B cell (primary cell): ENCODE measurements around the gene ARID1A. TPM values are rescaled to one million over a fixed set of nuclear protein-coding genes. Genes with fewer than 3 reads are reported as not detected.
A peak's percentile ranks its signal among the peaks of the same experiment; 100 is the strongest.

ENCODE experiments used
- ATAC-seq: fragments of 200-7000 bp; cut with Tn5 transposase; one replicate; pipeline ENCODE4 v1.10.0; 2021; ENCODE audit warnings: low read depth, mild to moderate bottlenecking, moderate number of reproducible peaks, moderate library complexity
- CTCF ChIA-PET: fragments of 350-600 bp; sonication (Branson Sonifier 250); formaldehyde crosslinking; loops from one replicate; lab custom pipeline; 2021; ENCODE audit warnings: antibody characterized with exemption, inconsistent platforms; lab: Charles Lee
- POLR2A ChIA-PET: fragments of 350-600 bp; sonication (Branson Sonifier 250); formaldehyde crosslinking; loops from one replicate; lab custom pipeline; 2021; ENCODE audit warnings: antibody characterized with exemption; lab: Charles Lee
- DNase-seq: peaks from one replicate; pipeline ENCODE4 v3.0.0; 2013
- H2AFZ ChIP-seq: 2 replicates; pipeline ENCODE4 v1.6.1; 2012; ENCODE audit warnings: mild to moderate bottlenecking, low read depth, low read length; ENCODE audit not compliant: insufficient read depth, poor library complexity, severe bottlenecking
- H3K27ac ChIP-seq, 2 donors: 1 replicate in 1 of 2; 2 replicates in 1 of 2; pipeline ENCODE4 v1.5.1; 2012 to 2013; ENCODE audit warnings: low read length in 2 of 2, mild to moderate bottlenecking in 2 of 2, moderate library complexity in 1 of 2
- H3K27me3 ChIP-seq, 4 experiments: fragments of 200-600 bp in 1 of 4; sonication (generic) in 1 of 4; replicated peaks in 1 of 4; 1 replicate in 2 of 4; 2 replicates in 2 of 4; pipeline versions ENCODE4 v1.6.1 to v1.7.0; 2013 to 2016; ENCODE audit warnings: low read length in 3 of 4, mild to moderate bottlenecking in 2 of 4, mixed read lengths in 1 of 4, moderate library complexity in 1 of 4; ENCODE audit not compliant: insufficient read depth in 4 of 4, control insufficient read depth in 3 of 4; ENCODE audit errors: control extremely low read depth in 1 of 4
- H3K36me3 ChIP-seq, 2 experiments: replicated peaks in 1 of 2; 1 replicate in 1 of 2; 2 replicates in 1 of 2; pipeline versions ENCODE4 v1.6.1 to v1.7.1; 2013; ENCODE audit warnings: low read length in 1 of 2; ENCODE audit not compliant: insufficient read depth in 2 of 2, control insufficient read depth in 1 of 2; ENCODE audit errors: control extremely low read depth in 1 of 2, extremely low read depth in 1 of 2
- H3K4me1 ChIP-seq, 2 donors: fragments of 200-600 bp in 1 of 2; sonication (generic) in 1 of 2; 1 replicate in 1 of 2; 2 replicates in 1 of 2; pipeline versions ENCODE4 v1.5.1 to v1.6.1; 2013 to 2017; ENCODE audit warnings: low read length in 2 of 2; ENCODE audit not compliant: control insufficient read depth in 2 of 2, insufficient read depth in 2 of 2
- H3K4me2 ChIP-seq: replicated peaks from 2 replicates; pipeline ENCODE3; 2012; ENCODE audit warnings: mild to moderate bottlenecking, low read depth, low read length; ENCODE audit not compliant: poor library complexity, severe bottlenecking
- H3K4me3 ChIP-seq, 5 experiments: fragments of 200-600 bp in 1 of 5; sonication (generic) in 1 of 5; 1 replicate in 3 of 5; 2 replicates in 2 of 5; pipeline versions ENCODE4 v1.5.1 to v1.7.0; 2011 to 2016; ENCODE audit warnings: low read length in 4 of 5, mild to moderate bottlenecking in 4 of 5, low read depth in 2 of 5, control low read depth in 1 of 5, moderate library complexity in 1 of 5; ENCODE audit not compliant: insufficient read depth in 1 of 5; ENCODE audit errors: control extremely low read depth in 1 of 5, extremely low read depth in 1 of 5
- H3K79me2 ChIP-seq: fragments of 200-600 bp; sonication (generic); one replicate; pipeline ENCODE4 v1.6.0; 2016; ENCODE audit warnings: low read length; ENCODE audit not compliant: control insufficient read depth, insufficient read depth
- H3K9ac ChIP-seq: fragments of 200-600 bp; sonication (generic); 2 replicates; pipeline ENCODE4 v1.6.1; 2017; ENCODE audit warnings: mild to moderate bottlenecking, low read length, moderate library complexity
- H3K9me3 ChIP-seq, 3 donors: one replicate each; pipeline versions ENCODE4 v1.6.1 to v1.7.1; 2013; ENCODE audit warnings: low read length in 2 of 3; ENCODE audit not compliant: control insufficient read depth in 2 of 3, insufficient read depth in 1 of 3; ENCODE audit errors: control extremely low read depth in 1 of 3
- H4K20me1 ChIP-seq: 2 replicates; pipeline ENCODE4 v1.6.0; 2012; ENCODE audit warnings: mild to moderate bottlenecking, low read length; ENCODE audit not compliant: insufficient read depth, control insufficient read depth, poor library complexity, severe bottlenecking
- H3K27ac Mint-ChIP-seq: one replicate; pipeline ENCODE4 v1.8.0; 2021; ENCODE audit warnings: mixed read lengths
- H3K27me3 Mint-ChIP-seq: one replicate; pipeline ENCODE4 v1.8.0; 2021; ENCODE audit warnings: mixed read lengths
- H3K4me1 Mint-ChIP-seq: one replicate; pipeline ENCODE4 v1.8.0; 2021; ENCODE audit warnings: mixed read lengths
- H3K4me3 Mint-ChIP-seq: one replicate; pipeline ENCODE4 v1.8.0; 2021; ENCODE audit warnings: mixed read lengths
- H3K9me3 Mint-ChIP-seq: one replicate; pipeline ENCODE4 v1.8.0; 2022; ENCODE audit warnings: mixed read lengths; ENCODE audit not compliant: insufficient read depth
- EZH2 ChIP-seq: IDR thresholded peaks from 2 replicates; pipeline ENCODE4 v1.6.1; 2012; ENCODE audit warnings: borderline replicate concordance, low read depth, mild to moderate bottlenecking, moderate library complexity, low read length; ENCODE audit not compliant: insufficient read depth, poor library complexity, severe bottlenecking
- WGBS: methylation state at CpG from one replicate; pipeline ENCODE4 v1.1.5; 2013; ENCODE audit warnings: missing lambda C conversion rate; ENCODE audit not compliant: insufficient coverage; 5-methylcytosine and 5-hydroxymethylcytosine counted together
- intact Hi-C: fragments of 100-400 bp; cut with micrococcal nuclease; formaldehyde crosslinking; loops from one replicate; pipeline ENCODE4 v1.10.0; 2022
- polyA plus RNA-seq: library from polyadenylated mRNA; depleted of rRNA; stranded (reverse); fragments of >200 nt; gene quantifications from 2 replicates; pipeline ENCODE4 v1.2.3, GENCODE V29; 2012
- total RNA-seq, 2 donors: library from RNA; stranded (reverse); fragments of 120-200 nt in 1 of 2; gene quantifications; 1 replicate in 1 of 2; 2 replicates in 1 of 2; pipeline versions ENCODE4 v1.2.3 to v1.2.4, GENCODE V29; 2013 to 2022
- TF ChIP-seq, protein P1 (sequence below): fragments of 200-600 bp; IDR thresholded peaks from one replicate; pipeline ENCODE4 v1.8.0; 2022; ENCODE audit warnings: antibody characterized with exemption, mild to moderate bottlenecking

ARID1A gene
- total and polyA plus RNA-seq, 2 donors (not counting 1 experiment from before 2014, with no cell fraction given) = 80.7 to 150 TPM

DNA sequence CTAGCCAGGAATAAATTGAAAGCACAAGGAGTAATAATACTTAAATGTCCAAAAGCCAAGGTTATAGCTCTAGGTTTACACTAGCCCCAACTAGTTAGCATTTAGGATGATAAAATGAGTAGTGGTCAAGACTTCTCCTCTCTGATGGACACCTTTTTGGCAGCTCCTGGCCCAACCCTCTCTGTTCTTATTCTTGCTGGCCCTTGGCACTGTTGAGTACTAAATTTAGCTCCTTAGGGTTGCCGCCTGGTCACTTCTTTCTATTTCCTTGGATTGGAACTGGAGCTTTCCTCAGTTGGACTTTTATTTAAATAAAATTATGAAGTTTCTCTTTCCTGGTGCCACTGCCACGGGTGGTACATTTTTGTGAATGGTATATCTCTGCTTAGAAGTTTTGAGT, 28.3 kb downstream of the ARID1A start:
- H3K9me3 Mint-ChIP-seq = no peaks in the 10 kb centered on the region
- Histone ChIP-seq H3K9ac (peak overlapping the region; percentile 40), H3K4me1 (peaks cover 74 to 80% of the 10 kb centered on the region in 2 donors), H3K4me2 (peak overlapping the region; percentile 72), H3K79me2 (peaks cover 100% of the 10 kb centered on the region), H3K27me3 (no peaks in the 10 kb centered on the region), H4K20me1 (peaks cover 86% of the 10 kb centered on the region), H3K9me3 (no peaks in the 10 kb centered on the region), H3K36me3 (peaks cover 0 to 11% of the 10 kb centered on the region in 2 experiments), H3K4me3 (peak overlapping the region in 3 of 5 experiments; percentile 0 to 53 (median 21)), H2AFZ (no peak overlapping the region), H3K27ac (peak overlapping the region; percentile 32 to 60)
- intact Hi-C loops = no loop called here
- 40% methylated on average over 1 of the region's 2 CpGs for WGBS
- no peaks in the 10 kb centered on the region for H3K27me3 Mint-ChIP-seq
- ATAC-seq (no peak), DNase-seq (no peak)
- ChIA-PET POLR2A (interaction anchor here (2.2 kb wide), 1 partner anchor 27 kb away, joined by 9 read pairs; no protein-coding TSS in a partner anchor), CTCF (interaction anchor here (0.6 to 2.3 kb wide), 8 partner anchors 19 to 179 kb away, joined by 3 to 12 read pairs (median 5); no protein-coding TSS in a partner anchor)
- TF ChIP-seq, protein P1, sequence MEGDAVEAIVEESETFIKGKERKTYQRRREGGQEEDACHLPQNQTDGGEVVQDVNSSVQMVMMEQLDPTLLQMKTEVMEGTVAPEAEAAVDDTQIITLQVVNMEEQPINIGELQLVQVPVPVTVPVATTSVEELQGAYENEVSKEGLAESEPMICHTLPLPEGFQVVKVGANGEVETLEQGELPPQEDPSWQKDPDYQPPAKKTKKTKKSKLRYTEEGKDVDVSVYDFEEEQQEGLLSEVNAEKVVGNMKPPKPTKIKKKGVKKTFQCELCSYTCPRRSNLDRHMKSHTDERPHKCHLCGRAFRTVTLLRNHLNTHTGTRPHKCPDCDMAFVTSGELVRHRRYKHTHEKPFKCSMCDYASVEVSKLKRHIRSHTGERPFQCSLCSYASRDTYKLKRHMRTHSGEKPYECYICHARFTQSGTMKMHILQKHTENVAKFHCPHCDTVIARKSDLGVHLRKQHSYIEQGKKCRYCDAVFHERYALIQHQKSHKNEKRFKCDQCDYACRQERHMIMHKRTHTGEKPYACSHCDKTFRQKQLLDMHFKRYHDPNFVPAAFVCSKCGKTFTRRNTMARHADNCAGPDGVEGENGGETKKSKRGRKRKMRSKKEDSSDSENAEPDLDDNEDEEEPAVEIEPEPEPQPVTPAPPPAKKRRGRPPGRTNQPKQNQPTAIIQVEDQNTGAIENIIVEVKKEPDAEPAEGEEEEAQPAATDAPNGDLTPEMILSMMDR = no peak
- no peak for TF ChIP-seq EZH2
- peak overlapping the region; percentile 74 for H3K4me3 Mint-ChIP-seq
- peaks cover 85% of the 10 kb centered on the region for H3K4me1 Mint-ChIP-seq
- peak overlapping the region; percentile 37 for H3K27ac Mint-ChIP-seq

DNA sequence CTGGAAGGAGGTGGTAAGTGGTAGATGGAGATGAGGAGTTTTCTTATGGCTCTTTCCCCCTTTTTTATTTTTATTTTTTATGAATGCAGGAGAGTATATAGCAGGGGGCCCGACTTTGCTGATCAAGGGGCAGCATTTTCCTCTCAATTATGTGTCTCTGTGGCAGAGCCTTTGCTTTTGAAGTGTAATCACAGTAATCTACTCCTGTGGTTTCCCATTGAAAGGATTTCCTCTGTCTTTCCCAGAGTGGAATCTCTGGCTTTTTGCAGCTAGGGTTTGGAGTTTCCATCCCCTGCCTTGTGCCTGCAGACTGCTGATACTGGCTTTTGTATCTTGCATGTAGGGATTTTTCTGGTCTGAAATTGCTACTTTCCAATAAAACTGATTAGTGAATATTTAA, 29.1 kb downstream of the ARID1A start:
- peak overlapping the region; percentile 1 to 60 for H3K27ac ChIP-seq
- peak overlapping the region; percentile 72 for H3K4me2 ChIP-seq

More for the DNA sequence above, 29.1 kb downstream of the ARID1A start:
- CTCF ChIA-PET = interaction anchor here (1.1 kb wide), 1 partner anchor 18 kb away, joined by 4 read pairs; no protein-coding TSS in a partner anchor
- H3K4me1 Mint-ChIP-seq = peaks cover 85% of the 10 kb centered on the region
- H2AFZ ChIP-seq = no peak overlapping the region
- no peaks in the 10 kb centered on the region for H3K9me3 Mint-ChIP-seq
- no peak for TF ChIP-seq EZH2
- TF ChIP-seq, protein P1 = no peak
- no peaks in the 10 kb centered on the region for H3K27me3 Mint-ChIP-seq
- intact Hi-C loops = no loop called here
- H4K20me1 ChIP-seq = peaks cover 89% of the 10 kb centered on the region
- H3K4me3 Mint-ChIP-seq = peak overlapping the region; percentile 74
- H3K4me3 ChIP-seq = peak overlapping the region in 1 of 5 experiments; percentile 53
- H3K27ac Mint-ChIP-seq = peak overlapping the region; percentile 37
- no peaks in the 10 kb centered on the region for H3K27me3 ChIP-seq
- ATAC-seq = no peak
- peaks cover 100% of the 10 kb centered on the region for H3K79me2 ChIP-seq
- peak overlapping the region; percentile 40 for H3K9ac ChIP-seq
- POLR2A ChIA-PET = interaction anchor here (0.6 to 2.2 kb wide), 2 partner anchors 27 to 39 kb away, joined by 4 to 9 read pairs; no protein-coding TSS in a partner anchor
- H3K36me3 ChIP-seq = peaks cover 2 to 15% of the 10 kb centered on the region in 2 experiments
- no peak for DNase-seq
- no peaks in the 10 kb centered on the region for H3K9me3 ChIP-seq
- peaks cover 72 to 78% of the 10 kb centered on the region in 2 donors for H3K4me1 ChIP-seq
- WGBS = 80% methylated on average over 1 of the region's 1 CpG
